IPS DF 6.9 (cell line): ENCODE results near the gene CFAP97D2.

Source experiments
- DNase-seq: peaks from one replicate; pipeline ENCODE4 v3.0.0-alpha.2; 2013; ENCODE audit warnings: low read depth, low spot score
- H3K27ac ChIP-seq: one replicate; pipeline ENCODE4 v1.5.1; 2013; ENCODE audit warnings: low read length, control low read depth
- H3K27me3 ChIP-seq: 2 replicates; pipeline ENCODE4 v1.6.1; 2013; ENCODE audit warnings: mild to moderate bottlenecking, low read length; ENCODE audit not compliant: control insufficient read depth, insufficient read depth
- H3K36me3 ChIP-seq: 2 replicates; pipeline ENCODE4 v1.6.1; 2013; ENCODE audit warnings: low read length; ENCODE audit not compliant: control insufficient read depth, insufficient read depth
- H3K4me1 ChIP-seq: 2 replicates; pipeline ENCODE4 v1.6.1; 2013; ENCODE audit warnings: low read length; ENCODE audit not compliant: control insufficient read depth, insufficient read depth
- H3K4me3 ChIP-seq: 2 replicates; pipeline ENCODE4 v1.5.1; 2013; ENCODE audit warnings: mild to moderate bottlenecking, low read length
- H3K9me3 ChIP-seq: 2 replicates; pipeline ENCODE4 v1.6.1; 2013; ENCODE audit warnings: low read length, inconsistent platforms; ENCODE audit not compliant: control insufficient read depth, insufficient read depth
- WGBS: extraction: QIAGEN DNeasy Blood & Tissue Kit; methylation state at CpG from one replicate; pipeline ENCODE4 v1.1.7; 2013; ENCODE audit warnings: mixed read lengths, missing lambda C conversion rate; ENCODE audit not compliant: insufficient read length, insufficient coverage; 5-methylcytosine and 5-hydroxymethylcytosine counted together

The CFAP97D2 gene

DNA sequence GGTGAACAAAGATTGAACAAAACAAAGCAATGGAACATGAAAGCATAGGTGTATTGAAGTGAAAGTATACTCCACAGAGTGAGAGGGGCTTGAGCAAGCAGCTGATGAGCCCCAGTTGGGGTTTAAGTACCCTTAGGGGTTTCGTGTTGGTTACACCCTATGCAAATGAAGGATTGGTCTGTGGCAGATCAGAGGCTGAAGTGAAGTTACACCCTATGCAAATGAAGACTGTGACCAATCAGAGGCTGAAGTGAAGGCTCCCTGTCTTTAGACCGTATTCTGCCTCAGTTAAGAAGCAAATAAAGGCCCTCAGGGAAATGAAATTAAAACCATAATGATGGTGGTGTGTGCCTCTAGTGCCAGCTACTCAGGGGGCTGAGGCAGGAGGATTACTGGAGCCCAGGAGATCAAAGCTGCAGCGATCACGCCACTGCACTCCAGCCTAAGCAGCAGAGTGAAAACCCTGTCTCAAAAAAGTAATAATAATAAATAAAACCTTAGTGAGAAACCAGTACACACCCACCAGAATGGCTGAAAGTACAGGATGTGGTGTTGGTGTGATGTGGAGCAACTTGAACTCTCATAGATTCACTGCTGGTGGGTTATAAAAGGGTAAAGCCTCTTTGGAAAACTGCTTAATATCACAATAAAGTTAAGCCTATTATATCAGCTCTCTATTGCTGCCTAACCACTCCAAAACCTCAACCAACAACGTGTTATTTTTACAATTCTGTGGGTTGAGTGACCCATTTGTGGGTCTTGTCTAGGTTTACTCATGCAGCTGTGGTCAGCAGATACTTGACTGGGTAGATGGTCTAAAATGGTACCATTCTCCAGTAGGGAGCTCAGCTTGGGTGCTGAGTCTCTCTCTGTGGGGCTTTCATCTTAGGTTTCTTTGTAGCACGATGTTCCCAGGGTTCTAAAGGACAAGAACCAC, 89.6 kb downstream of the CFAP97D2 start:
- H3K4me1 ChIP-seq: no peaks in the 10 kb centered on the region
- peaks cover 16% of the 10 kb centered on the region; the same call in 1 of the 2 replicates for H3K36me3 ChIP-seq
- no CpG with 5 or more reads among the region's 6 CpGs for WGBS

DNA sequence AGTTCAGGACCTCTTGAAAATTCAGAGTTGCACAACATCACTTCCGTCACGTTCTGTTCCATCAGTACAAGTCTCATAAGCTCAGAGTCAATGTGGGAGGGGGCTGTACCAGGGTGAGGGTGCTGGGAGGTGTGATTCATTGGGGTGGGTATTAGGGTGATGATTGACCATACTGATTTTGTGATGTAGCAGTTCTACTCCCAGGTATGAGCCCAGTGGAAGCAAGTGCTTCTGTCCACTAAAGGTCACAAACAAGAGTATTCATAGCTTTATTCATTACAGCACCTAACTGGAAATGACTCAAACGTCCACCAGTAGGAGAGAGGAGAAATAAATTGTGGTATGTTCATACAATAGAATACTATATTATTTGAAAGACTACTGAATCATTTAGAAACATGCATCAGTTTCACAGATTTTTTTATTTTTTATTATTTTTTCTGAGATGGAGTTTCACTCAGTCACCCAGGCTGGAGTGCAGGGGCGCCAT, 90.3 kb downstream of the CFAP97D2 start:
- no peak for DNase-seq
- WGBS: no CpG with 5 or more reads among the region's 4 CpGs
- Histone ChIP-seq H3K4me1 (no peaks in the 10 kb centered on the region), H3K36me3 (peaks cover 15% of the 10 kb centered on the region; the same call in 1 of the 2 replicates), H3K9me3 (no peaks in the 10 kb centered on the region), H3K27ac (no peak overlapping the region), H3K27me3 (no peaks in the 10 kb centered on the region), H3K4me3 (no peak overlapping the region)

More for the DNA sequence above, 89.6 kb downstream of the CFAP97D2 start:
- Histone ChIP-seq H3K9me3 (no peaks in the 10 kb centered on the region), H3K27ac (no peak overlapping the region), H3K27me3 (no peaks in the 10 kb centered on the region), H3K4me3 (no peak overlapping the region)
- no peak for DNase-seq
